Endothelial cell of umbilical vein (primary cell): Measurements from ENCODE around the gene R3HCC1L. TPM values are rescaled to one million over a fixed set of nuclear protein-coding genes. Genes with fewer than 3 reads are reported as not detected.

Experiments used
- Bru-seq: library from RNA; stranded (reverse); fragments of 400-500 nt; gene quantifications from one replicate; lab custom pipeline; 2021; lab: Mats Ljungman, UMichigan
- BruChase-seq, 2 experiments: library from RNA; stranded (reverse); fragments of 400-500 nt; gene quantifications; one replicate each; lab custom pipeline; 2021; lab: Mats Ljungman, UMichigan
- BruUV-seq: library from RNA; stranded (reverse); fragments of 400-500 nt; replicated peaks from 2 replicates; lab custom pipeline; 2021; lab: Mats Ljungman, UMichigan
- CTCF ChIA-PET: fragments of 300-600, 350-600 bp; sonication (Branson Sonifier 250); formaldehyde crosslinking; loops from one replicate; lab custom pipeline; 2021; ENCODE audit warnings: antibody characterized with exemption, inconsistent platforms; lab: Charles Lee
- POLR2A ChIA-PET: fragments of 300-600, 350-600 bp; sonication (Branson Sonifier 250); formaldehyde crosslinking; loops from one replicate; lab custom pipeline; 2021; ENCODE audit warnings: antibody characterized with exemption, inconsistent platforms; lab: Charles Lee
- DNase-seq: peaks from one replicate; pipeline ENCODE4 v3.0.0-alpha.2; 2011; ENCODE audit warnings: low read depth, low spot score
- FAIRE-seq: peaks from 2 replicates; lab custom pipeline; 2011; peaks lifted over from hg19 to GRCh38; lab: Jason Lieb, UNC
- H2AFZ ChIP-seq: 2 replicates; pipeline ENCODE4 v1.6.0; 2012; ENCODE audit warnings: low read depth, low read length, control low read depth, inconsistent platforms
- H3K27ac ChIP-seq: 2 replicates; pipeline ENCODE4 v1.5.1; 2011; ENCODE audit warnings: low read depth, mild to moderate bottlenecking, control low read depth, low read length, moderate library complexity; ENCODE audit not compliant: insufficient read depth
- H3K27me3 ChIP-seq, 2 experiments: 2 replicates each; pipeline versions ENCODE4 v1.6.0 to v1.6.1; 2011; ENCODE audit warnings: low read length in 2 of 2, mixed read lengths in 1 of 2; ENCODE audit not compliant: control insufficient read depth in 2 of 2, insufficient read depth in 2 of 2
- H3K36me3 ChIP-seq, 2 experiments: 2 replicates in 1 of 2; 3 replicates in 1 of 2; pipeline ENCODE4 v1.5.1; 2011; ENCODE audit warnings: low read length in 2 of 2, mild to moderate bottlenecking in 1 of 2, moderate library complexity in 1 of 2; ENCODE audit not compliant: control insufficient read depth in 2 of 2, insufficient read depth in 2 of 2; ENCODE audit errors: extremely low read depth in 1 of 2
- H3K4me1 ChIP-seq: 3 replicates; pipeline ENCODE4 v1.5.1; 2011; ENCODE audit warnings: mild to moderate bottlenecking, low read length; ENCODE audit not compliant: control insufficient read depth, insufficient read depth; ENCODE audit errors: extremely low read depth
- H3K4me2 ChIP-seq: 2 replicates; pipeline ENCODE4 v1.6.1; 2011; ENCODE audit warnings: low read length, control low read depth, mixed read lengths; ENCODE audit not compliant: insufficient read depth
- H3K4me3 ChIP-seq, 3 experiments: fragments of 200-600 bp in 1 of 3; sonication (generic), shearing (Covaris generic) in 1 of 3; replicated peaks in 1 of 3; 2 replicates each; pipeline ENCODE4 v1.5.1; 2011 to 2016; ENCODE audit warnings: control low read depth in 3 of 3, low read length in 3 of 3, mild to moderate bottlenecking in 2 of 3, inconsistent platforms in 1 of 3, low read depth in 1 of 3, moderate library complexity in 1 of 3; ENCODE audit not compliant: insufficient read depth in 1 of 3
- H3K79me2 ChIP-seq: 2 replicates; pipeline ENCODE4 v1.6.0; 2012; ENCODE audit warnings: low read length, inconsistent platforms; ENCODE audit not compliant: control insufficient read depth, insufficient read depth
- H3K9ac ChIP-seq: replicated peaks from 2 replicates; pipeline ENCODE3; 2011; ENCODE audit warnings: low read length, control low read depth; ENCODE audit not compliant: insufficient read depth; ENCODE audit errors: extremely low read depth
- H3K9me1 ChIP-seq: replicated peaks from 3 replicates; pipeline ENCODE4 v1.6.0; 2011; ENCODE audit warnings: mild to moderate bottlenecking, low read length; ENCODE audit not compliant: control insufficient read depth, insufficient read depth; ENCODE audit errors: extremely low read depth
- H3K9me3 ChIP-seq: replicated peaks from 2 replicates; pipeline ENCODE4 v1.5.1; 2012; ENCODE audit warnings: low read length, inconsistent platforms; ENCODE audit not compliant: control insufficient read depth, insufficient read depth
- H4K20me1 ChIP-seq: replicated peaks from 2 replicates; pipeline ENCODE3; 2011; ENCODE audit warnings: mild to moderate bottlenecking, low read length; ENCODE audit not compliant: control insufficient read depth, insufficient read depth; ENCODE audit errors: extremely low read depth
- FOS ChIP-seq: IDR thresholded peaks from 2 replicates; pipeline ENCODE4 v1.6.1; 2011; ENCODE audit warnings: mild to moderate bottlenecking, low read length, moderate library complexity, borderline replicate concordance; ENCODE audit not compliant: insufficient read depth
- JUN ChIP-seq: IDR thresholded peaks from 2 replicates; pipeline ENCODE4 v1.6.1; 2011; ENCODE audit warnings: borderline replicate concordance, low read depth; ENCODE audit not compliant: insufficient read length, insufficient read depth
- MAX ChIP-seq: IDR thresholded peaks from 2 replicates; pipeline ENCODE4 v1.6.1; 2011; ENCODE audit not compliant: insufficient read depth, insufficient read length
- MYC ChIP-seq: IDR thresholded peaks from one replicate; pipeline ENCODE4 v1.6.1; 2011; ENCODE audit warnings: mild to moderate bottlenecking, low read depth, low read length
- POLR2A ChIP-seq: IDR thresholded peaks from 2 replicates; pipeline ENCODE4 v1.6.1; 2012; ENCODE audit warnings: low read depth, mild to moderate bottlenecking, control low read depth, low read length
- POLR2AphosphoS5 ChIP-seq: IDR thresholded peaks from 2 replicates; pipeline ENCODE4 v1.6.1; 2012; ENCODE audit warnings: low read depth, mild to moderate bottlenecking, control low read depth, low read length, moderate library complexity; ENCODE audit not compliant: insufficient read depth
- dilution Hi-C: fragments of 300-500 bp; cut with MboI; formaldehyde crosslinking; loops from one replicate; pipeline ENCODE4 v1.15.0; 2019; ENCODE audit warnings: low sequenced_read_pairs; ENCODE audit not compliant: extremely low pct_ligation_motif_present
- intact Hi-C: fragments of 100-400 bp; cut with micrococcal nuclease; formaldehyde crosslinking; loops from one replicate; pipeline ENCODE4 v1.10.0; 2022
- long read RNA-seq: library from polyadenylated mRNA; stranded (forward); transcript quantifications from one replicate; pipeline ENCODE4 v2.0.0, GENCODE V29; 2021
- polyA minus RNA-seq, 3 experiments: library from RNA; depleted of rRNA, polyadenylated mRNA; stranded (reverse); fragments of >200 nt; gene quantifications; 1 replicate in 1 of 3; 2 replicates in 2 of 3; pipeline ENCODE4 v1.2.3, GENCODE V29; 2011
- polyA plus RNA-seq, 4 experiments: library from polyadenylated mRNA; depleted of rRNA in 3 of 4; stranded (reverse) in 3 of 4; unstranded in 1 of 4; fragments of >200 nt; gene quantifications; 2 replicates each; pipeline versions ENCODE4 v1.2.1 to v1.2.3, GENCODE V29; 2011 to 2012; ENCODE audit warnings: missing spikeins in 1 of 4
- total RNA-seq: library from RNA; stranded (reverse); gene quantifications from 2 replicates; pipeline ENCODE4 v1.2.3, GENCODE V29; 2021

The R3HCC1L gene
- total RNA-seq (11.1 and 12.4 TPM in 2 replicates), polyA plus RNA-seq (5.3 and 6.3 TPM in 2 replicates), polyA minus RNA-seq (12.6 and 15.5 TPM in 2 replicates), Bru-seq, nascent RNA (percentile 84 among the genes with signal in this experiment), BruChase-seq, experiment 1, labeled RNA remaining after a 6-hour chase (percentile 59 among the genes with signal in this experiment), BruChase-seq, experiment 2, labeled RNA remaining after a 2-hour chase (percentile 67 among the genes with signal in this experiment)
- 8.0 and 8.2 TPM in 2 replicates for polyA plus RNA-seq (2011; cell fraction: cytosol; rRNA removed)
- 12.3 and 16.5 TPM in 2 replicates for polyA plus RNA-seq (2011; cell fraction: nucleus; rRNA removed)
- polyA plus RNA-seq (2012): 9.8 and 10.0 TPM in 2 replicates
- polyA minus RNA-seq (2011; cell fraction: cytosol; rRNA and poly(A)+ RNA removed): 11.7 TPM
- 23.0 and 28.0 TPM in 2 replicates for polyA minus RNA-seq (2011; cell fraction: nucleus; rRNA and poly(A)+ RNA removed)
- long read RNA-seq, partial matches to known transcripts: 12 of 31 reads
- long read RNA-seq, other reads (novel, unspliced or antisense): 17 of 31 reads

DNA sequence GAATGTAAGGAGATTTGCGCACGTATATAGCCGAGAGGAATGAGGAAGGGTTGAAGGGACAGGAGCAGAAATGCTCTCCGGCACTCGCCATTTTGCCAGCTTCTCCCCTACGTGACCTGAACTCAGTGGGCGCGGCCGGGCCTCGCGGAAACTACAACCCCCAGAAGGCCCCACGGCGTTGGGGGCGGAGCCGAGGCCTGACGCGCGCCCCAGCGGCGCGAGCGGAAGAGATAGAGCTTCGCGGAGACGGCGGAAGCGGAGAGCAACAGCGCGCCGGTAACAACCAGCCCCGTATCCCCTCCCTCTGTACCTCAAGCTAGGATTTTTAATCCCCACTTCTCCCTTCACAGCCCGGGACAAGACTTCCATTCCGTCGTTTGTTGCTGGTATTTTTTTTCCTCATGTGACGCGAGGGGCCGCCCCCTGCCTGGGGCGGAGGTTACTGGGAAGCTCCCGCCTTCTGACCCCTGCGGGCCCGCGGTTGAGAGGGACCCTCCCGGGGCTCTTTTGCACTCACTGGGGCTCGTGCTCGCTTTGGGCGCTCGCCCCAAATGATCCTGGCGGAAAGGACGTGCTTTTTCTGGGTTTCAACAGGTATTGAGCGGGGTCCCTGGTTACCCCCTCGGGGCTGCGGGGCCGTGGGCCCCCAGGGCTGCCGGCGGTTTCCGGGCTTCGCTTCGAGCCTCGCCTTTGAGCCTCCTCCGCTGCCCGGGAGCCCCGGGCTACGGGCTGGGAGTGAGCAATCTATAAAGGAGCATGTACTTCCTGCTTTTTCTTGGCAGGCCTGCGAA is at the start of gene R3HCC1L:
Gene R3HCC1L, plus strand, starts transcription at position 227 of the 791 bp plus-strand sequence. CDS start 73,458 bp downstream, outside the sequence.
- Histone ChIP-seq H3K9me3 (no peaks in the 10 kb centered on the region), H3K27ac (peak within 1 kb of the TSS; percentile 76), H3K27me3 (no peaks in the 10 kb centered on the region), H3K4me2 (peak within 1 kb of the TSS; percentile 79), H2AFZ (peak within 1 kb of the TSS; percentile 97), H3K79me2 (peaks cover 41% of the 10 kb centered on the region), H3K36me3 (no peaks in the 10 kb centered on the region), H3K9ac (peak within 1 kb of the TSS; percentile 82), H3K4me1 (peaks cover 6% of the 10 kb centered on the region), H3K9me1 (no peaks in the 10 kb centered on the region), H3K4me3 (peak within 1 kb of the TSS; percentile 52 to 77 (median 74)), H4K20me1 (peaks cover 6% of the 10 kb centered on the region)
- TF ChIP-seq MYC (no peak), MAX (no peak), FOS (peak; percentile 8), POLR2A (peak; percentile 94), POLR2AphosphoS5 (peak; percentile 92), JUN (no peak)
- TSS peak; percentile 58 for BruUV-seq
- ChIA-PET POLR2A (interaction anchor here (0.7 kb wide), 1 partner anchor 104 kb away, joined by 3 read pairs; no protein-coding TSS in a partner anchor), CTCF (interaction anchor here (1.2 to 1.7 kb wide), 4 partner anchors 33 to 333 kb away, joined by 4 to 12 read pairs (median 6); no protein-coding TSS in a partner anchor)
- intact Hi-C loops: no loop called here
- FAIRE-seq (peak; percentile 89), DNase-seq (peak; percentile 87)
- dilution Hi-C loops: no loop called here
